H7 (cell line): Measurements from ENCODE around the gene FBXO39. TPM values are rescaled to one million over a fixed set of nuclear protein-coding genes. Genes with fewer than 3 reads are reported as not detected.
A peak's percentile ranks its signal among the peaks of the same experiment; 100 is the strongest.
"Not testable (repeated sequence)": the region's sequence is repeated elsewhere in the genome, so short reads cannot be mapped to it uniquely, and the experiment has no call there.

Experiments
- DNase-seq: peaks from one replicate; pipeline ENCODE4 v3.0.0; 2012
- H3K27me3 ChIP-seq: 2 replicates; pipeline ENCODE4 v1.6.0; 2011; ENCODE audit warnings: mild to moderate bottlenecking, low read length; ENCODE audit not compliant: control insufficient read depth, insufficient read depth
- H3K36me3 ChIP-seq: replicated peaks from 2 replicates; pipeline ENCODE4 v1.5.1; 2011; ENCODE audit warnings: low read length; ENCODE audit not compliant: control insufficient read depth, insufficient read depth
- H3K4me3 ChIP-seq: 2 replicates; pipeline ENCODE4 v1.5.1; 2011; ENCODE audit warnings: low read depth, mild to moderate bottlenecking, control low read depth, low read length, moderate library complexity; ENCODE audit not compliant: insufficient read depth
- total RNA-seq: library from RNA; depleted of rRNA; stranded (reverse); fragments of >200 nt; shearing (Covaris generic); gene quantifications from 2 replicates; pipeline ENCODE4 v1.2.3, GENCODE V29; 2014; rRNA removed

FBXO39 gene
- total RNA-seq, 1 experiment from 2014 or later = not detected

- H3K4me3 ChIP-seq = no peak overlapping the region
- H3K27me3 ChIP-seq = no peaks in the 10 kb centered on the region
- DNase-seq = peak; percentile 28
- no peaks in the 10 kb centered on the region for H3K36me3 ChIP-seq
Observed at GRCh38 chr17:6800422-6801027, 24.5 kb downstream of the FBXO39 start.

GRCh38 chr17:6811510-6811909 lies 35.5 kb downstream of the FBXO39 start:
- Histone ChIP-seq H3K4me3 (no peak overlapping the region), H3K36me3 (no peaks in the 10 kb centered on the region), H3K27me3 (no peaks in the 10 kb centered on the region)
- DNase-seq = no peak

GRCh38 chr17:6812295-6812694 lies 36.3 kb downstream of the FBXO39 start:
- Histone ChIP-seq H3K36me3 (no peaks in the 10 kb centered on the region), H3K4me3 (no peak overlapping the region), H3K27me3 (no peaks in the 10 kb centered on the region)
- DNase-seq = no peak

DNA sequence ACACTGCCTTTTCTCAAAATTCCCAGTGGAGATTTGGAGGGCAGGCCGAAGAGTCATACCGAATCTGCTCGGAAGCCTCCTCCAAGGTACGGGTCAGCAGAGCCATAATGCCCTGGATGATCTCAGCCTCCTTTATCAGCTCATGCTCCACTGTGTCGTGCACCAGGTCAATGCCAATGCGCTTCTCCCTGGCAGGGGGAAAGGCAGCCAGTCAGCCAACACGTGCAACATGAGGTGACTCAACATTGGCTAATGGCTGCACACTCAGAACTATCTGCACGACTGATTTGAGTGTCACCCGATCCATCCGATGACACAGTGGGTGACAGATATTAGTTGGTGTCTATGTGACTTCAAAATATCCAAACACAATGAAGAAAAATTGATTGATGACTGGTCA lies 39.8 kb downstream of the FBXO39 start:
- no peaks in the 10 kb centered on the region for H3K27me3 ChIP-seq
- H3K4me3 ChIP-seq = no peak overlapping the region
- DNase-seq = no peak
- no peaks in the 10 kb centered on the region for H3K36me3 ChIP-seq

DNA sequence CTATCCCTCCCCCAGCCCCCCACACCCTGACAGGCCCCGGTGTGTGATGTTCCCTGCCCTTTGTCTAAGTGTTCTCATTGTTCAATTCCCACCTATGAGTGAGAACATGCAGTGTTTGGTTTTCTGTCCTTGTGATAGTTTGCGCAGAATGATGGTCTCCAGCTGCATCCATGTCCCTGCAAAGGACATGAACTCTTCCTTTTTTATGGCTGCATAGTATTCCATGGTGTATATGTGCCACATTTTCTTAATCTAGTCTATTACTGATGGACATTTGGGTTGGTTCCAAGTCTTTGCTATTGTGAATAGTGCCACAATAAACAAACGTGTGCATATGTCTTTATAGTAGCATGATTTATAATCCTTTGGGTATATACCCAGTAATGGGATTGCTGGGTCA lies 40.4 kb downstream of the FBXO39 start:
- H3K4me3 ChIP-seq, H3K36me3 ChIP-seq, H3K27me3 ChIP-seq, DNase-seq: not testable (repeated sequence)

DNA sequence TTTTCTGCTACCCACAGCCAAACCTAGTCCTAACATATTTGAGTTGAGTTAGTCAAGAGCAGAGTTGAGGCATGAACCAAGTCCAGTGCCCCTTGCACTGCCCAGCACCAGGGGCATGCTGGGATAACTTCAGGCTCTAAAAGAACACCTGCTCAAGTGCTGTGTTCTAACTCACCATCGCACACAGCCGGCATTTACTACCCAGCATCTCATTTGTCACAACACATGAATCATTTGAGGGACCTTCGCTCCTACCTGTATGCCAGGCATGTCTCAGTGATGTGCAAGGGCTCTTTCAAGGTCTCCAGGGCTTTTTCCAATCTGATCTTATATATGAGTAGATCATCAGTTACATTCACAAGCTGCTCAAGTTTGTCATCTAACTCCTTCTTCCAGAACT lies 42.9 kb downstream of the FBXO39 start:
- no peaks in the 10 kb centered on the region for H3K27me3 ChIP-seq
- H3K4me3 ChIP-seq = no peak overlapping the region
- no peak for DNase-seq
- no peaks in the 10 kb centered on the region for H3K36me3 ChIP-seq

- Histone ChIP-seq H3K4me3 (no peak overlapping the region), H3K36me3 (no peaks in the 10 kb centered on the region), H3K27me3 (no peaks in the 10 kb centered on the region)
- DNase-seq = no peak
Observed at GRCh38 chr17:6823011-6823442, 47.0 kb downstream of the FBXO39 start.

- H3K27me3 ChIP-seq = peaks cover 17% of the 10 kb centered on the region
- DNase-seq = no peak
- no peaks in the 10 kb centered on the region for H3K36me3 ChIP-seq
- no peak overlapping the region for H3K4me3 ChIP-seq
Observed at GRCh38 chr17:6830383-6830986, 54.5 kb downstream of the FBXO39 start.

GRCh38 chr17:6831661-6832263 lies 55.7 kb downstream of the FBXO39 start, which contains the start of gene TEKT1:
TEKT1 (minus strand) TSS chr17:6831729; CDS start chr17:6830376, 1,353 bp downstream.
- DNase-seq = peak; percentile 91
- Histone ChIP-seq H3K4me3 (peak within 1 kb of the TSS; percentile 44), H3K36me3 (no peaks in the 10 kb centered on the region), H3K27me3 (peaks cover 17% of the 10 kb centered on the region)

Other genes with a start within 250 kb of the FBXO39 start
- gene PITPNM3, start 219.7 kb upstream of the FBXO39 start, total RNA-seq = 0.97 and 2.8 TPM in 2 replicates
- gene KIAA0753, start 135.5 kb upstream of the FBXO39 start, total RNA-seq = 13.1 and 13.9 TPM in 2 replicates
- 129 and 172 TPM in 2 replicates for gene TXNDC17, start 135.2 kb upstream of the FBXO39 start, total RNA-seq
- 3.9 and 6.3 TPM in 2 replicates for gene MED31, start 124.6 kb upstream of the FBXO39 start, total RNA-seq
- 0.37 and 0.55 TPM in 2 replicates for gene C17orf100, start 124.5 kb upstream of the FBXO39 start, total RNA-seq
- 0.10 and 0.11 TPM in 2 replicates for gene SLC13A5, start 62.8 kb upstream of the FBXO39 start, total RNA-seq
- gene XAF1, start 20.2 kb upstream of the FBXO39 start, total RNA-seq = not detected in 2 replicates
- gene TEKT1, start 55.5 kb downstream of the FBXO39 start, total RNA-seq = not detected in 2 replicates
- gene ALOX12, start 219.8 kb downstream of the FBXO39 start, total RNA-seq = 0.35 and 0.63 TPM in 2 replicates
- gene RNASEK, start 236.4 kb downstream of the FBXO39 start, total RNA-seq = 180 and 238 TPM in 2 replicates
- 4.9 and 8.3 TPM in 2 replicates for gene BCL6B, start 246.8 kb downstream of the FBXO39 start, total RNA-seq